NCI-H2227 treated with DMSO at 0.1 percent for 48 hours (cell line): ENCODE measurements around the gene CPZ.
"Not testable (repeated sequence)": the region's sequence is repeated elsewhere in the genome, so short reads cannot be mapped to it uniquely, and the experiment has no call there.

ENCODE experiments used
- DNase-seq: peaks from one replicate; lab custom pipeline; 2025; lab: John Stamatoyannopoulos, UW

Gene CPZ

DNA sequence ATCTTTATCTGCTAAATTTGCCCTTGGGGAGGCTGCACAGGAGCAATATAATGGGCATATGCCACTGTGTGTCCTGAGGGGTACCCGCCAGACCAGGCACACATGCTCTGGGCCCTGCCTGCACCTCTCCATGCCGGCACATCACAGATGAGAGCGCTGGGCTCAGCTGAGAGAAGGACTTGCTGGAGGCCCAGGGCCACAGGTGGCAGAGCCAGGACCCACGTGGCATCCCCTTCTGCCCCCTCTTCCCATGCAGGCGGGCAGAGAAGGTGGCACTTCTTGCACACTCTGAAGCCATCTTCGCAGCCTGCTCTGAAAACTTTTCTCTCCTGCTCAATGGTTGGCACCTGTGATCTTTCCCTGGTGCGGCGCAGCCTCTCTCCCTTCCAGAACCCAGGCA is 20.1 kb downstream of the CPZ start:
- no peak for DNase-seq

DNA sequence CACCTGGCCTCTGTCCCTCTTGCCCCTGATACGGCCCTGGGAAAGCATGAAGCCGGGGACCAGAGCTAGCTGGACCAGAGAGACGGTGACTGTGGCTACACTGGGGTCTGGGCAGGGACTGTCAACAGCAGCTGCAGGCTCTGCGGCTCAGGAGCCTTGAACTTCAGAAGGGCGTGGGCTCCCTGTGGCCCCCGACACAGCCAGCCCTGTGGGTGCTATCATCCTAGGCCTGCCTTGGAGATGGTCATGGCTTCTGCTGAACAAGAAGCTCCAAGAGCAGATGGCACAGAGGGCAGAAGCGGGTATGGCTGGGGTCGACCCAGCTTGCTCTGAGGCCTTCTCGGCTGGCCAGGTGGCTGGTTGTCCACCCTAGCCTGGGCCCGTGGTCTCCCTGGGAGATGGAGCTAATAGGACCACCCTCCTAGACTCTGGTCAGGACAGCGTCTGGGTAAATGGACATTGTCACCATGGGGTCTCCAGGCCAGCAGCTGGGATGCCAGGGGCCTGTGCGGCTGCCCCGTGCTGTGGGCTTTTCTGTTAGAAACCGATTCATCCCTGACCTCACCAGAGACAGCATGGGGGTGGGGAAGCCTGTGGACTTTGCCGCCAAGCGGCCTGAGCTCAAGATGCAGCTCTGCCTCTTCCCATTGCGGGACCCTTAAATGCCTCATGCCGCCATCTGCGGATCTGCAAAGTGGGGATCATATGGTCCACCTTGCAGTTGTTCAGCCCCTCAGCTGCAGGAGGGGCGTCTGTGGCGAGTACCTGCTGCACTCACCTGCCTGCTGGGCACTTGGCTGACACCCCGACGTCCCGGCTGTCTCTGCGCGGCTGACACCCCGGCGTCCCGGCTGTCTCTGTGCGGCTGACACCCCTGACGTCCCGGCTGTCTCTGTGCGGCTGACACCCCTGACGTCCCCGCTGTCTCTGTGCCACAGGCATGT is 21.1 kb downstream of the CPZ start:
- no peak for DNase-seq

DNA sequence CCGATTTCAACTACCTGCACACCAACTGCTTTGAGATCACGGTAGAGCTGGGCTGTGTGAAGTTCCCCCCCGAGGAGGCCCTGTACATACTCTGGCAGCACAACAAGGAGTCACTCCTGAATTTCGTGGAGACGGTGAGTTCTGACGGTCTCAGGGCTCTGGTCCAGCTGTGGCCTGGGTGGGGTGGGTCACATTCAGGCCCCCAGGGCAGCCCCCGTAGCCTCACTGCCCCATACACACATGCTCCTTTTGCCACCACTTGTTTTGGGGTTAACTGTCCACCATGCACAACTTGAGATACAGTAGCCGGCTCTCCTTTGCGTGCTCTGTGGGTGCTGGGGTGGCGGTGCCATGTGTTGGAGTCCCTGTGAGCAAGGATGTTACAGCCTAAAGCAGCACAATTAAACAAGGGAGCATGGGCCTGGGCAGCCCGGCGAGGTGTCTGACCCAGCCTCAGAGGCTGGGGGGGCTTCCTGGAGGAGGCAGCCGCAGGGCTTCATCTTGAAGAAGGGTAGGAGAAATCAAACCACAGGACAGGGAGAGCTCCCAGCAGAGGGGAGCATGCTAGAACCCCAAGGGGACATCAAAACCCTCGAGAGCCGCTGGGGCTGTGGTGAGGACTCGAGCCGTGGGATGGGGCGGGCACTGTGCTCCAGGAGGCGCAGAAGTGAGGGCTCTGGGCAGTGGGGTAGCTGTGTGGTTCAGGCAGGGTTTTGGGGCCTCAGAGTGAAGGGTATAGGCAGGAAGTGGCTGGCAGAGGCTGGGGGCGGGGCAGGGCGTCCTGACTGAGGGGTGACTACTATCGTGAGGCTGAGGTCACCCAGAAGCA is 22.0 kb downstream of the CPZ start:
- DNase-seq: no peak

DNA sequence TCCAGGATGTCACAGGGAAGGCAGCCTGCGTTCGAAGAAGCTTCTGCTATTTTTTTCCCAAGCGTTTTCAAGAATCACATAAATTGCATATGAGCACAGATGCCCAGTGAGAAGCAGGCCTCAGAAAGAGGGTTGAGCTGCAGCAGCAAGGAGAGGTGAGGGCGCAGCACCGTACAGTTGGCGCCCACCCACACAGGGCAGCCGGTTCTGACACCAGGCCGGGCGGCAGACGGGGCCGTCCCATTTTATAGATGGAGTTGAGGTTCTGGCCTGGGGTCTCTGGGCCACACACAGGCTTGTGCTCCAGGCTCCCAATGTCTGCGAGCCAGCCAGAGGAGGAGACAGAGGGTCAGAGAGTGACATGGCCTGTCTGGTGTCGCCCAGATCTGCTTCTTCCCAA is 22.8 kb downstream of the CPZ start:
- no peak for DNase-seq

DNA sequence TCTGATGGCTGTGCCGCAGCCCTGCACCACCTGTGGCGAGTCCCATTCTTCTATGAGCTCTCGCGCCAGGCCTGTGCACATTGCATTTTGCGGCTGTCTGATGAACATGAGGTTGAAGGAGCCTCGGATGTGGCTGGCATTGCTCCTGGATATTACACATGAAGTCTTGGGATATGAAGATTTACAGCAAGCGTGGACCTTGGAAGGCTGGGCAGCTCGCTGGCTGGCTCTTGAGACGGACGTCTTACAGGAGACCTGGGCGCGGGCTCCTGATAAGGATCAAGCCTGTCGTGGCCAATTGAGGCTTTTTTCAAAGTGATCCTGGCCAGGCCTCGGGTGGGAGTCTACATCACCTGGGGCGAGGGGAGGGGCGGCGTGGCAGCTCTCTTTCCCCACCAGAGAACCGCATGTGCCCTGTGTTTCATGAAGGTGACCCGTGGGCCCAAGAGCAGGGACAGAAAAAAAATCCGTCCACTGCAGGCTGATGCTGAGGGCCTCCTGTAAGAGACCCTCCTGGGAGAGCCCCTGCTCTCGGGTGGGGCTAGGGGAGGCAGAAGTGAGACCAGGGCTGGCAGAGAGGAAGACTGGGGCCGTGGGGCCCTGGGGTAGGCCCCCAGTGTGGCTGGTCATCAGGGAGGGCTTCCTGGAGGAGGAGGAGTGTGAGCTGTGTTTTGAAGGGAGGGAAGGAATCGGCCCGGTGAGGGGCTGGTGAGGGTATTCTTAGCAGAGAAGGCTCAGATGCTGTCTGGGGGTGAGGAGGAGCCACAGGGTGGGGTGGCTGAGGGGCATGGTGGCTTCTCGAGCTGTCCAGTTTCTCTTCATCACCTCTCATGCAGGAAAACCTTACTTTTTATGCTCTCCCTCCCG is 23.6 kb downstream of the CPZ start:
- no peak for DNase-seq

DNA sequence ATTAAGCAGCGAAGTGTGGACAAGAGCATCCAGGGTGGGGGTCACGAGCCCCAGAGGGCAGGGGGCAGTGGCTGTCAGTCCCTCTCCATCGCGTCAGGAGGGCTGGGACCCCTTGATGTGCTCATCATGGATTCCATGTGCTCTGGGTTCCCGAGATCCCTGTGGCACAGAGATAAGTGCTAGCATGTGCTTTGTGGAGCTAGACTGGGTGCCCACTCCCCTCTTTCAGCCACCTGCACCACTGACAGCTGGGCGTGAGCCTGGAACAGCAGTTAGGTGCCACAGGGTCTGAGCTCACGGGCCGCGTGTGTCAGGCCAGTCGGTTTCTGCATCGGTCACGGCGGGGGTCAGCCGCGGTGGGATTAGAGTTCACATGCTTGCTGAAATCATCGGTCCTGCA is 24.3 kb downstream of the CPZ start:
- no peak for DNase-seq

DNA sequence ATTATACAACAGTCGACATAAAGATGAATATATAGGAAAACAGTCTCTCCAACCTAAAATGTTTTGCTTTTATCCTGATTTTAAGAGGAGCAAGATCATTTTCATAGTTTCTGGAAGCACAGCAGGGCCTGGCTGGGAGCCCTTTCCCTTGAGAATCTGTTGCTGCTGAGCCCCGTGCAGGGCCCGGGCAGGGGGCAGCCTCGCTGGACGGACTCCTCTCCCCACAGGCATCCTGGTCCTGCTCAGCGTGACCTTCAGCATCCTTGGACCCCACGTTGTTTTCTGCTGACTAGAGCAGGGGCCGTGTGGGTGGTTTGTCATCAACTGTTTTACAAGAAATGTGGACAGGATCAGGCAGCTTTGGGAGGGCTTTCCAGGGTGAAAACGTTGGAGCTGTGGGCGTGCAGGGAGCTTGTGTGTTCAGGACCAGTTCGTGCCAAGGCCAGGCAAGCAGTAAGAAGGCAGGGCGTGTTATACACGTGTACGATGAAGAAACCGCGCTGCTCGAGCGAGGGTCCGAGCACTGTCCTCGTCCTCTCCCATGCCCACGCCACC is 25.0 kb downstream of the CPZ start:
- no peak for DNase-seq

DNA sequence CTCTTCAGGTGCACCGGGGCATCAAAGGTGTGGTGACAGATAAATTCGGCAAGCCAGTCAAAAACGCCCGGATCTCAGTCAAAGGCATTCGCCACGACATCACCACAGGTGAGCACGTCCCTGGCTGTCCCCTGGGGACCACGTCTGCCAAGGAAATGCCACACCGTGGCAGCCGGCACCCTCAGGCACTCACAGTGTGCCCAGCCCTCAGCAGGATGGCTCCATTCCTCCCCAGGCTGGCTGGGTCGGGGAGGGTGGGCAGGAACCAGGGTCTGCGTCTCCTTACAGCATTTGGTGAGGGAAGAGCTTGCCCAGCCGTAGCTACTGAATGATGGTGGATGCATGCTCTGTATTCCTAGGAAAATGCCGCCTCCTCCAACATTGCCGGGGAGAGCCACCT is 25.9 kb downstream of the CPZ start:
- DNase-seq: no peak

DNA sequence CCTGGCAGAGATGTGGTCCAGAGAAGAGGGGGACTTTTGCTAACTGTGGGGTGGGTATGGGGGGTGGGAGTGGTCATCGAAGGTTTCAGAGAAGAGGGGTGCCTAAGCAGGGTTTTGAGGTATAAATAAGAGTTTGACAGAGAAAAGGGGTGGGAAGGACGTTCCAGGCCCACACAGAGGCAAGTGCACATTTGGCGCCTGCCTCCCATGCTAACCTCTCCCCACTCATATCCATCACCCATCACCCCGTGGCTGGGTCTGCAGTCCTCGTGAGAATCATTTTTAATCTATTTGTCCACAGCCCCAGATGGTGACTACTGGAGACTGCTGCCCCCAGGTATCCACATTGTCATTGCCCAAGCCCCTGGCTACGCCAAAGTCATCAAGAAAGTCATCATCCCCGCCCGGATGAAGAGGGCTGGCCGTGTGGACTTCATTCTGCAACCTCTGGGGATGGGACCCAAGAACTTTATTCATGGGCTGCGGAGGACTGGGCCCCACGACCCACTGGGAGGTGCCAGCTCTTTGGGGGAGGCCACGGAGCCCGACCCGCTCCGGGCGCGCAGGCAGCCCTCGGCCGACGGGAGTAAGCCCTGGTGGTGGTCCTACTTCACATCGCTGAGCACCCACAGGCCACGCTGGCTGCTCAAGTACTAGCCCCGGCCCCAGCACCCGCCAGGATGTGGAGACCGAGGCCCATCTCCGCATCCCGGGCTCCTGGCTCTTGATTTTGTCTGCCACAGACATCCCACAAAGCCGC is 26.6 kb downstream of the CPZ start:
- no peak for DNase-seq

DNA sequence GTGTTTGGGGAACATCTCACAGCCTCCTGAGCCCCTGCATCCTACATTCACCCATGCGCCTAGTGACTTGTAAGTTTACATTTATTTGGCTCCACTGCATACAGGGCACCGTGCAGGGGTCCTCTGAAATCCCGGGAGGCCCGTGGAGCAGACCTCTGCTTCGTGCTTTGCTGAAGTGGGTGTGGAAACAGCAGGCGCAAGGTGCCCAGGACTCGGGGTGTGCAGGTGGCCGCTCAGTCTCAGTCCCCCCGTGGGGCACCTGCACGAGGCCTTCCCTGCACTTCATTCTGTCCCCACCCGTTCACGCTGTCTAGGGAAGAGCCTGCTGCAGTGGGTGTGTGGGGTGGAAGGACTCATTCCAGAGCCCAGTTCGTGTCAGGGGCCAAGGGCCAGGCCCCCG is 28.6 kb downstream of the CPZ start:
- DNase-seq: not testable (repeated sequence)

DNA sequence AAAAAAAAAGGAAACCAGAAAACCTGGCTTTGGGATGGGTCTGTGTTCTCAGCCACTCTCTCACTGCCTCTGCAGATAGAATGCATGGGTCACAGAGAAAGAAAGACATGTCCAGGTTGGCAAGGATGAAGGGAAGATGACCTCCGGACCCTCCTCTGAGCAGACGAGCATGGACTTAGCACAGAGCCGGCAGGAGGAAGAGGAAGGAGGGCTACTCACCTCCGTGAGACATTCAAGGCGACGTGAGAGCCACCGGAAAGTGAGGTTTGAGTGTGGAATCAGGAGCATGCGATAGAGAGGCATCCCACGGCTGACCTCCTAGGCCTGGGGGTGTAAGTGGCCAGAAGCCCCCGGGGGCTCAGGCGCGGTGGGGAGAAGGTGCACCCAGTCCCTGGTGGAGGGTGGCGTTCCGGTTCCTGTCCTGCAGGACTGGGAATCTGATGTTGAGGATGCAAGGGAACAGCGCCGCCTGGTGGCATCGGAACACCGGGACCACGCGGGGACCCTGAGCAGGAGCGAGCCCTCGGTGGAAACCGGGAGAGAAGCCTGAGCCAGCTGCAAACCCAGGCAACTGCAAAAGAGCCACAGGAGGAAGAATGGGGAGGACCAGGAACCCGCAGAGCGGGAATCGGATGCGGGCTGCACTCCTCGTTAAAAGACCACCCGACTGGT is 32.2 kb downstream of the CPZ start:
- DNase-seq: not testable (repeated sequence)

DNA sequence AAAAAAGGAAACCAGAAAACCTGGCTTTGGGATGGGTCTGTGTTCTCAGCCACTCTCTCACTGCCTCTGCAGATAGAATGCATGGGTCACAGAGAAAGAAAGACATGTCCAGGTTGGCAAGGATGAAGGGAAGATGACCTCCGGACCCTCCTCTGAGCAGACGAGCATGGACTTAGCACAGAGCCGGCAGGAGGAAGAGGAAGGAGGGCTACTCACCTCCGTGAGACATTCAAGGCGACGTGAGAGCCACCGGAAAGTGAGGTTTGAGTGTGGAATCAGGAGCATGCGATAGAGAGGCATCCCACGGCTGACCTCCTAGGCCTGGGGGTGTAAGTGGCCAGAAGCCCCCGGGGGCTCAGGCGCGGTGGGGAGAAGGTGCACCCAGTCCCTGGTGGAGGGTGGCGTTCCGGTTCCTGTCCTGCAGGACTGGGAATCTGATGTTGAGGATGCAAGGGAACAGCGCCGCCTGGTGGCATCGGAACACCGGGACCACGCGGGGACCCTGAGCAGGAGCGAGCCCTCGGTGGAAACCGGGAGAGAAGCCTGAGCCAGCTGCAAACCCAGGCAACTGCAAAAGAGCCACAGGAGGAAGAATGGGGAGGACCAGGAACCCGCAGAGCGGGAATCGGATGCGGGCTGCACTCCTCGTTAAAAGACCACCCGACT is 37.8 kb downstream of the CPZ start:
- not testable (repeated sequence) for DNase-seq

DNA sequence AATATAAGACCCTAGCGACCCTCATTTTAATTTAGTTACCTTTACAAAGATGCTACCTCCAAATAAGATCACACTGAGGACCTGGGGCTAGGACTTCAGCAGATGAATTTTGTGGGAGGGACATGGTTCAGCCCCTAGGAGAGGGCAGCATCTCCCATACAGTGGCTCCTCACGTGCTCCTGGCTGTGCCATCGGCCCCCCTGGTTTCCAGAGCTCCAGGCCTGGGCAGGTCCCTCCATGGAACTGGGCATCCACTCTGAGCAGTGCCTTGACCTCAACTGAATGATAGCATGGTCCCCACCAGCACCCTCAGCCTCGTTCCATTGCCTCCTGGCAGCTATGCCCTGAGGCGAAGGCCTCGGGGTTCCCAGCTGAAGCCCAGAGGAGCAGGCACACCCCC is 39.3 kb downstream of the CPZ start:
- DNase-seq: not testable (repeated sequence)

DNA sequence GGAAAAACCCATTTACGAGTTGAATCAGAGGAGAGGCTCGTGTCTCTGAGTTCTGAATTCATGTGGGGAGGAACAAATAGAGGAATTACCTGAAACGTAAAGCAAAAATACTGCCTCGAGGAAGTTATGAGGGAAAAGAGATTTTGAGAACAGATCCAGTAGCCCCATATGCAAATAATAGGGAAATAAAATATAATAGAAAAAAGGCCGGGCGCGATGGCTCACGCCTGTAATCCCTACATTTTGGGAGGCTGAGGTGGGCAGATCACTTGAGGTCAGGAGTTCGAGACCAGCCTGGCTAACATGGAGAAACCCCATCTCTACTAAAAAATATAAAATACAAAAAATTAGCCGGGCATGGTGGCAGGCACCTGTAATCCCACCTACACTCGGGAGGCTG is 42.2 kb downstream of the CPZ start:
- not testable (repeated sequence) for DNase-seq

DNA sequence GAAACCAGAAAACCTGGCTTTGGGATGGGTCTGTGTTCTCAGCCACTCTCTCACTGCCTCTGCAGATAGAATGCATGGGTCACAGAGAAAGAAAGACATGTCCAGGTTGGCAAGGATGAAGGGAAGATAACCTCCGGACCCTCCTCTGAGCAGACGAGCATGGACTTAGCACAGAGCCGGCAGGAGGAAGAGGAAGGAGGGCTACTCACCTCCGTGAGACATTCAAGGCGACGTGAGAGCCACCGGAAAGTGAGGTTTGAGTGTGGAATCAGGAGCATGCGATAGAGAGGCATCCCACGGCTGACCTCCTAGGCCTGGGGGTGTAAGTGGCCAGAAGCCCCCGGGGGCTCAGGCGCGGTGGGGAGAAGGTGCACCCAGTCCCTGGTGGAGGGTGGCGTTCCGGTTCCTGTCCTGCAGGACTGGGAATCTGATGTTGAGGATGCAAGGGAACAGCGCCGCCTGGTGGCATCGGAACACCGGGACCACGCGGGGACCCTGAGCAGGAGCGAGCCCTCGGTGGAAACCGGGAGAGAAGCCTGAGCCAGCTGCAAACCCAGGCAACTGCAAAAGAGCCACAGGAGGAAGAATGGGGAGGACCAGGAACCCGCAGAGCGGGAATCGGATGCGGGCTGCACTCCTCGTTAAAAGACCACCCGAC is 43.5 kb downstream of the CPZ start:
- not testable (repeated sequence) for DNase-seq

DNA sequence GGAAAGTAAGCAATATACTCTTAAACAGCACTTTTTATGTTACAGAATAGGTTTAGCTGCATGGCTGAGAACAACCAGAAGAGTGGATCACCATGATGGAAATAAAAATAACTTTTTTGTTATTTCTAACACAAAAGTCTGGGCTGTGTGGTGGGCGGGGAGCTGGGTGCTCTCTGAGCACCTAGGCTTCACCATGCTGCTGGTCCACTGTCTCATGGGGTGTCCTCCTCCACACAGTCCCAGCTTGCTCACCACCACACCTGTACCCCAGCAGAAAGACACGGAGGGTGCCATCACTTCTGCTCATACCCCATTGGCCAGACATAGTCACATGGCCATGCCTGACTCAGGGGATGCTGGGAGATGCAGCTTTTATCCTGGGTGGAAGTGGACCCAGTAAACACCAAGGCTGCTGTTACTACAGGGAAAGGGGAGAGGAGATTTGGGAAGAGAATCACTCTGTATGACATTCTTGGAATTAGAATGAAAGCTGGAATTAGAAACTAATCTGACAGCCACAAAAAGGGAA is 45.0 kb downstream of the CPZ start:
- DNase-seq: no peak

DNA sequence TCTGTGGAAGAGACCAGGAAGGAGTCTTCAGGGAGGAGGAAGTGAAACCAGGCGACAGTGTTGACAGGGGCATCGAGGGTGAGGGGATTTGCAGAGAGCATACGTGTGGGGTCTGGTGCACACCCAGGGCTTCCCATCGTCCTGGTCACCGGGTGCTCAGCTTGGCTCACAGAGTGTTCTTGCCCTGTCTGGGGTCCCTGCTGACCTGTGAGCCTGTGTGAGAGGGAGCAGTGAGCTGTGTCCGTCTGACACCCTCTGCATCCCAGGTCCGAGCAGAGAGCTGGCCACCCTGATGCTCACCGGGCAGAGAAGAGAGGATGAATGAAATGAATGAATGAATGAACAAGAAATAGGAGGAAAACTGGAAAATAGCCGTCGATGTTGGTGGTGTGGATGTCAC is 46.5 kb downstream of the CPZ start:
- no peak for DNase-seq

DNA sequence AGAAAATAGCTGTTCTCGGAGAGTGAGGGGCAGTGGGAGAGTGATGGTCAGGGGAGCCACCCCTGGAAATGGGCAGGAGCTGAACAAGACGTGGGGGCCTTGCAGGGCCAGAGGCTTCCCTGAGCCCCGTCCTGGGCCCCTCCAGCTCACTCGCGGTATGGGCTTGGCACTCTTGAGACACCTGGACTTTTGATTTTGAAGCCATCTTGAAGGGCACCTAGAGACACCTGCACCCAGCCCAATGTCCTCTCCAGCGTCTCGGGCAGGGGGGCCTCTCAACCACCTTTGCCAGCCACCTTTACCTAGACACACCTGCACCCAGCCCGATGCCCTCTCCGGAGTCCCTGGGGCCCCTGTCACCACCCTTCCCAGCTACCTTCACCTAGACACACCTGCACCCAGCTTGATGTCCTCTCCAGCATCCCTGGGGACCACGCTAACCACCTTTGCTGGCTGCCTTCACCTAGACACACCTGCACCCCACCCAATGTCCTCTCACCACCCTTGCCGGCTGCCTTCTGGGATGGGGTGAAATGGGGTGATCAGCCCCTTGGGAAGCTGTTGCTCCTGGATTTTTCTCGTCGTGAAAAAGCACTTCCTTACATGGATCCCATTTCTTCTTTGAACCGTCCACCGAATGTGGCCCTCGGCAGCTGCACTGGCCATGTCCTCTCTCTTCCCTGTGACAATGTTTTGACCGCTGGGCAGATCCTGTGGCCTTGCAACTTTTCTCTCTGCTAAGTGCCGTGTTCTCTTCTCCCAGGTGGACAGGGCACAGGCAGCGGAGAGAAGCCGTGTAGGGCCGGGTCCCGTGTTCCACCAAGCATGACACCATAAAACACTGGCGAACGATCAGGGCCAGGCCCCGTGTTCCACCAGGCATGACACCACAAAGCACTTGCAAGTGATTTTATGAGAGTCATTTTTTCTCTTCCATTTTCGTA is 47.5 kb downstream of the CPZ start:
- DNase-seq: no peak
